A549 (cell line): ENCODE measurements around the gene EYA2. TPM values are rescaled to one million over a fixed set of nuclear protein-coding genes. Genes with fewer than 3 reads are reported as not detected.

Experiments
- ATAC-seq, 2 experiments: fragments of 200-7000 bp in 1 of 2; fragments of >200 bp in 1 of 2; cut with Nextera tagmentation in 1 of 2; cut with Tn5 transposase in 1 of 2; 3 replicates each; pipeline versions ENCODE4 v1.8.0 to v1.9.1; 2018 to 2020; ENCODE audit warnings: mild to moderate bottlenecking in 1 of 2, moderate library complexity in 1 of 2
- CTCF ChIA-PET: fragments of 300-600 bp; sonication (Branson Sonifier 250); formaldehyde crosslinking; extraction: SDS; loops from one replicate; lab custom pipeline; 2021; ENCODE audit warnings: antibody characterized with exemption, inconsistent platforms; lab: Yijun Ruan, JAX
- POLR2A ChIA-PET: fragments of 350-600 bp; formaldehyde crosslinking; extraction: SDS; loops from one replicate; lab custom pipeline; 2021; ENCODE audit warnings: antibody characterized with exemption, inconsistent platforms; lab: Yijun Ruan, JAX
- DNase-seq, 2 experiments: peaks; one replicate each; pipeline versions ENCODE4 v3.0.0 to v3.0.0-alpha.2; 2011 to 2016; ENCODE audit warnings: low read depth in 1 of 2, low spot score in 1 of 2
- FAIRE-seq: peaks from 2 replicates; lab custom pipeline; 2011; peaks lifted over from hg19 to GRCh38; lab: Jason Lieb, UNC
- H3K27ac ChIP-seq, 2 experiments: fragments of >200 bp; sonication (Bioruptor Twin); formaldehyde crosslinking; 3 replicates each; pipeline ENCODE4 v1.5.1; 2016 to 2017
- H3K4me1 ChIP-seq: fragments of >200 bp; sonication (Bioruptor Twin); formaldehyde crosslinking; 3 replicates; pipeline ENCODE4 v1.6.1; 2016
- H3K4me2 ChIP-seq: fragments of >200 bp; sonication (Bioruptor Twin); formaldehyde crosslinking; 3 replicates; pipeline ENCODE4 v1.6.1; 2016
- H3K4me3 ChIP-seq: fragments of >200 bp; sonication (Bioruptor Twin); formaldehyde crosslinking; 3 replicates; pipeline ENCODE4 v1.5.1; 2016
- H3K9me3 ChIP-seq: fragments of >200 bp; sonication (Bioruptor Twin); formaldehyde crosslinking; 3 replicates; pipeline ENCODE4 v1.6.1; 2016
- ATOH8 ChIP-seq: fragments of 250-450 bp; sonication (Bioruptor Pico); IDR thresholded peaks from 2 replicates; pipeline ENCODE4 v1.5.0; 2020; ENCODE audit warnings: low read depth, mild to moderate bottlenecking, moderate library complexity
- CEBPB ChIP-seq, 2 experiments: fragments of >200 bp in 1 of 2; sonication (Bioruptor Twin) in 1 of 2; formaldehyde crosslinking in 1 of 2; IDR thresholded peaks; 2 replicates each; pipeline ENCODE4 v1.6.1; 2012 to 2016
- EHMT2 ChIP-seq: fragments of 200-600 bp; sonication (generic); IDR thresholded peaks from 2 replicates; pipeline ENCODE4 v1.6.1; 2016; ENCODE audit warnings: antibody characterized with exemption, low read depth, mild to moderate bottlenecking, moderate library complexity
- ESRRA ChIP-seq: fragments of 150-350 bp; IDR thresholded peaks from 2 replicates; pipeline ENCODE4 v1.6.1; 2014; ENCODE audit warnings: mild to moderate bottlenecking, low read length, borderline replicate concordance
- FOXS1 ChIP-seq: fragments of 250-450 bp; sonication (Bioruptor Pico); IDR thresholded peaks from 2 replicates; pipeline ENCODE4 v1.5.0; 2020; ENCODE audit warnings: mild to moderate bottlenecking, moderate library complexity
- GATA3 ChIP-seq: IDR thresholded peaks from 2 replicates; pipeline ENCODE4 v1.6.1; 2012; ENCODE audit warnings: borderline replicate concordance
- HDAC2 ChIP-seq: fragments of 200-600 bp; sonication (generic); IDR thresholded peaks from 2 replicates; pipeline ENCODE4 v1.6.1; 2016
- HEYL ChIP-seq: fragments of 250-450 bp; sonication (Bioruptor Pico); IDR thresholded peaks from 2 replicates; pipeline ENCODE4 v1.8.0; 2021; ENCODE audit warnings: mild to moderate bottlenecking, moderate library complexity
- HOXA7 ChIP-seq: fragments of 250-450 bp; sonication (Bioruptor Pico); IDR thresholded peaks from 2 replicates; pipeline ENCODE4 v1.5.0; 2020; ENCODE audit warnings: mild to moderate bottlenecking, moderate library complexity
- HOXB13 ChIP-seq: fragments of 250-450 bp; sonication (Bioruptor Pico); IDR thresholded peaks from 2 replicates; pipeline ENCODE4 v1.5.0; 2020; ENCODE audit warnings: low read depth, mild to moderate bottlenecking, moderate library complexity
- HOXB5 ChIP-seq: fragments of 250-450 bp; sonication (Bioruptor Pico); IDR thresholded peaks from 2 replicates; pipeline ENCODE4 v1.5.0; 2020; ENCODE audit warnings: mild to moderate bottlenecking, moderate library complexity
- JUNB ChIP-seq: fragments of >200 bp; sonication (Bioruptor Twin); formaldehyde crosslinking; IDR thresholded peaks from 2 replicates; pipeline ENCODE4 v1.6.1; 2016
- KDM5A ChIP-seq: fragments of 200-600 bp; sonication (generic); IDR thresholded peaks from 2 replicates; pipeline ENCODE4 v1.6.1; 2016; ENCODE audit warnings: antibody characterized with exemption, mild to moderate bottlenecking
- MAX ChIP-seq: IDR thresholded peaks from 2 replicates; pipeline ENCODE4 v1.6.1; 2012
- MAZ ChIP-seq: fragments of 150-350 bp; IDR thresholded peaks from 2 replicates; pipeline ENCODE4 v1.6.1; 2014; ENCODE audit warnings: antibody characterized with exemption, low read depth, low read length, borderline replicate concordance
- MYC ChIP-seq: IDR thresholded peaks from 2 replicates; pipeline ENCODE4 v1.6.1; 2012; ENCODE audit warnings: mild to moderate bottlenecking, inconsistent platforms, low read length, improper control_type of control experiment, borderline replicate concordance
- NFE2L2 ChIP-seq: fragments of 150-350 bp; conservative IDR thresholded peaks from 2 replicates; pipeline ENCODE4 v1.6.1; 2014; ENCODE audit warnings: low read length
- NPAS2 ChIP-seq: fragments of 250-450 bp; sonication (Bioruptor Pico); IDR thresholded peaks from 2 replicates; pipeline ENCODE4 v1.8.0; 2022; ENCODE audit warnings: mild to moderate bottlenecking, moderate library complexity, borderline replicate concordance
- POLR2AphosphoS2 ChIP-seq: conservative IDR thresholded peaks from 2 replicates; pipeline ENCODE4 v1.6.1; 2012; ENCODE audit warnings: low read length, improper control_type of control experiment, inconsistent platforms
- RARB ChIP-seq: fragments of 250-450 bp; sonication (Bioruptor Pico); IDR thresholded peaks from 2 replicates; pipeline ENCODE4 v1.8.0; 2021; ENCODE audit warnings: mild to moderate bottlenecking, moderate library complexity
- REST ChIP-seq: fragments of 200-600 bp; sonication (generic); IDR thresholded peaks from 2 replicates; pipeline ENCODE4 v1.6.1; 2016; ENCODE audit warnings: antibody characterized with exemption, mild to moderate bottlenecking, moderate library complexity
- SMC3 ChIP-seq: fragments of >200 bp; sonication (Bioruptor Twin); formaldehyde crosslinking; IDR thresholded peaks from 3 replicates; pipeline ENCODE4 v1.6.1; 2018; ENCODE audit warnings: inconsistent platforms
- TFCP2L1 ChIP-seq: fragments of 250-450 bp; sonication (Bioruptor Pico); IDR thresholded peaks from 2 replicates; pipeline ENCODE4 v1.5.0; 2021; ENCODE audit warnings: mild to moderate bottlenecking
- TP53 ChIP-seq: fragments of 250-450 bp; sonication (Bioruptor Pico); IDR thresholded peaks from 2 replicates; pipeline ENCODE4 v1.5.0; 2021; ENCODE audit warnings: mild to moderate bottlenecking, moderate library complexity
- ZNF302 ChIP-seq: fragments of 250-450 bp; sonication (Bioruptor Pico); IDR thresholded peaks from 2 replicates; pipeline ENCODE4 v1.9.0; 2021; ENCODE audit warnings: inconsistent platforms, mild to moderate bottlenecking, moderate library complexity
- ZSCAN20 ChIP-seq: fragments of 250-450 bp; sonication (Bioruptor Pico); IDR thresholded peaks from 2 replicates; pipeline ENCODE4 v1.8.0; 2022; ENCODE audit warnings: mild to moderate bottlenecking, moderate library complexity
- WGBS: methylation state at CpG from one replicate; pipeline ENCODE4 v1.1.6; 2017; ENCODE audit errors: missing lambda C conversion rate; 5-methylcytosine and 5-hydroxymethylcytosine counted together
- polyA plus RNA-seq, 4 experiments: library from polyadenylated mRNA; depleted of rRNA in 3 of 4; stranded (reverse); fragments of >200 nt; fragmentation: RNase III in 1 of 4; extraction: RNeasy Plus Mini Kit Qiagen cat#74134 plus additional on column Dnase treatment in 1 of 4; gene quantifications; 2 replicates in 3 of 4; 3 replicates in 1 of 4; pipeline ENCODE4 v1.2.3, GENCODE V29; 2011 to 2017

EYA2 gene
- polyA plus RNA-seq, 2 of the 4 experiments (the other 2 are of a cell fraction) = 4.5 to 4.6 TPM

- Histone ChIP-seq H3K4me1 (no peaks in the 10 kb centered on the region), H3K27ac (no peak overlapping the region), H3K9me3 (no peaks in the 10 kb centered on the region), H3K4me2 (no peak overlapping the region), H3K4me3 (no peak overlapping the region)
- FAIRE-seq (no peak), DNase-seq (no peak), ATAC-seq (no peak)
- CTCF ChIA-PET = interaction anchor here (0.9 kb wide), 1 partner anchor 11 kb away, joined by 3 read pairs; no protein-coding TSS in a partner anchor
- POLR2A ChIA-PET = no interaction called here
- TF ChIP-seq ZNF302 (CRISPR knock-in tag) (no peak), CEBPB (IDR thresholded peaks at IDR 0.05) (no peak), MAX (no peak), RARB (CRISPR knock-in tag) (no peak), JUNB (no peak), FOXS1 (no peak), ESRRA (no peak), GATA3 (no peak)
- WGBS = 87% methylated on average over 9 of the region's 9 CpGs
Measured at GRCh38 chr20:46935394-46936017, 40.9 kb downstream of the EYA2 start.

GRCh38 chr20:46936415-46937156 lies 41.9 kb downstream of the EYA2 start:
- ATAC-seq (no peak), DNase-seq (no peak), FAIRE-seq (no peak)
- TF ChIP-seq POLR2AphosphoS2 (no peak), HOXB13 (no peak), ESRRA (no peak), HOXA7 (CRISPR knock-in tag) (no peak), ZSCAN20 (CRISPR knock-in tag) (no peak), MAZ (no peak), NFE2L2 (no peak)
- Histone ChIP-seq H3K4me3 (no peak overlapping the region), H3K27ac (no peak overlapping the region), H3K4me2 (no peak overlapping the region), H3K9me3 (no peaks in the 10 kb centered on the region), H3K4me1 (no peaks in the 10 kb centered on the region)
- POLR2A ChIA-PET = no interaction called here
- WGBS = 86% methylated on average over 18 of the region's 18 CpGs
- CTCF ChIA-PET = interaction anchor here (0.9 to 2.5 kb wide), 3 partner anchors 10 to 12 kb away, joined by 3 to 8 read pairs (median 3); no protein-coding TSS in a partner anchor

GRCh38 chr20:46937157-46937523 lies 42.5 kb downstream of the EYA2 start:
- Histone ChIP-seq H3K9me3 (no peaks in the 10 kb centered on the region), H3K27ac (no peak overlapping the region), H3K4me2 (no peak overlapping the region), H3K4me3 (no peak overlapping the region), H3K4me1 (no peaks in the 10 kb centered on the region)
- 51% methylated on average over 4 of the region's 4 CpGs for WGBS
- TF ChIP-seq REST (no peak), NPAS2 (no peak), ESRRA (no peak), EHMT2 (no peak), HEYL (no peak), SMC3 (no peak), HDAC2 (no peak), HOXB5 (no peak), TFCP2L1 (CRISPR knock-in tag) (no peak), KDM5A (no peak), ATOH8 (no peak), TP53 (CRISPR knock-in tag) (no peak), NFE2L2 (no peak), MYC (no peak)
- DNase-seq = no peak
- ChIA-PET POLR2A (no interaction called here), CTCF (interaction anchor here (1.5 to 2.5 kb wide), 2 partner anchors 11 to 12 kb away, joined by 3 to 8 read pairs; no protein-coding TSS in a partner anchor)
- FAIRE-seq = no peak
- no peak for ATAC-seq
